ENCODE data around the gene PATE3.

PATE3 gene

GRCh38 chr11:125762445-125762844 lies 25.5 kb upstream of the PATE3 start:
- Histone ChIP-seq H2AFZ (ENCODE audit: low read length) (no peak overlapping the region), H3K9me2 (replicated peaks; ENCODE audit: low read depth, low read length) (no peaks in the 10 kb centered on the region), H3K79me2 (ENCODE audit: insufficient read depth, low read length) (no peaks in the 10 kb centered on the region), H3K4me2 (ENCODE audit: low read depth, low read length, poor library complexity, severe bottlenecking) (no peak overlapping the region), H3K27me3 (ENCODE audit: insufficient read depth, low read length, poor library complexity, severe bottlenecking) (no peaks in the 10 kb centered on the region), H3K9me3 (ENCODE audit: insufficient read depth, low read depth, low read length) (no peaks in the 10 kb centered on the region), H4K20me1 (ENCODE audit: insufficient read depth, low read length, poor library complexity, severe bottlenecking) (no peaks in the 10 kb centered on the region), H3F3A (ENCODE audit: low read depth) (no peaks in the 10 kb centered on the region), H3K36me3 (ENCODE audit: insufficient read depth, low read length) (no peaks in the 10 kb centered on the region), H3K4me3 (ENCODE audit: low read length, poor library complexity, severe bottlenecking) (no peak overlapping the region), H3K4me1 (ENCODE audit: insufficient read depth, low read length, poor library complexity, severe bottlenecking) (no peaks in the 10 kb centered on the region), H3K9ac (ENCODE audit: low read depth, low read length, poor library complexity, severe bottlenecking) (no peak overlapping the region)
- TF ChIP-seq CTCF (conservative IDR thresholded peaks at IDR 0.05; ENCODE audit: low read length) (no peak), EZH2phosphoT487 (IDR thresholded peaks at IDR 0.05; ENCODE audit: borderline replicate concordance) (no peak)

GRCh38 chr11:125763483-125763882 lies 24.4 kb upstream of the PATE3 start:
- Histone ChIP-seq H4K20me1 (ENCODE audit: insufficient read depth, low read length, poor library complexity, severe bottlenecking) (no peaks in the 10 kb centered on the region), H3K9me3 (ENCODE audit: insufficient read depth, low read depth, low read length) (no peaks in the 10 kb centered on the region), H3K27me3 (ENCODE audit: insufficient read depth, low read length, poor library complexity, severe bottlenecking) (no peaks in the 10 kb centered on the region), H3K4me3 (ENCODE audit: low read length, poor library complexity, severe bottlenecking) (no peak overlapping the region), H3K36me3 (ENCODE audit: insufficient read depth, low read length) (no peaks in the 10 kb centered on the region), H3K79me2 (ENCODE audit: insufficient read depth, low read length) (no peaks in the 10 kb centered on the region), H3K9ac (ENCODE audit: low read depth, low read length, poor library complexity, severe bottlenecking) (no peak overlapping the region), H3K4me2 (ENCODE audit: low read depth, low read length, poor library complexity, severe bottlenecking) (no peak overlapping the region), H3K4me1 (ENCODE audit: insufficient read depth, low read length, poor library complexity, severe bottlenecking) (no peaks in the 10 kb centered on the region), H2AFZ (ENCODE audit: low read length) (no peak overlapping the region), H3F3A (ENCODE audit: low read depth) (no peaks in the 10 kb centered on the region), H3K9me2 (replicated peaks; ENCODE audit: low read depth, low read length) (no peaks in the 10 kb centered on the region)
- TF ChIP-seq CTCF (conservative IDR thresholded peaks at IDR 0.05; ENCODE audit: low read length) = no peak
- no peak for TF ChIP-seq EZH2phosphoT487 (IDR thresholded peaks at IDR 0.05; ENCODE audit: borderline replicate concordance)

GRCh38 chr11:125766251-125766650 lies 21.7 kb upstream of the PATE3 start:
- Histone ChIP-seq H3K27me3 (ENCODE audit: insufficient read depth, low read length, poor library complexity, severe bottlenecking) (no peaks in the 10 kb centered on the region), H3K36me3 (ENCODE audit: insufficient read depth, low read length) (no peaks in the 10 kb centered on the region), H3K4me3 (ENCODE audit: low read length, poor library complexity, severe bottlenecking) (no peak overlapping the region), H2AFZ (ENCODE audit: low read length) (no peak overlapping the region), H3F3A (ENCODE audit: low read depth) (no peaks in the 10 kb centered on the region), H3K9me3 (ENCODE audit: insufficient read depth, low read depth, low read length) (no peaks in the 10 kb centered on the region), H3K4me2 (ENCODE audit: low read depth, low read length, poor library complexity, severe bottlenecking) (no peak overlapping the region), H4K20me1 (ENCODE audit: insufficient read depth, low read length, poor library complexity, severe bottlenecking) (no peaks in the 10 kb centered on the region), H3K9me2 (replicated peaks; ENCODE audit: low read depth, low read length) (no peaks in the 10 kb centered on the region), H3K9ac (ENCODE audit: low read depth, low read length, poor library complexity, severe bottlenecking) (no peak overlapping the region), H3K79me2 (ENCODE audit: insufficient read depth, low read length) (no peaks in the 10 kb centered on the region), H3K4me1 (ENCODE audit: insufficient read depth, low read length, poor library complexity, severe bottlenecking) (no peaks in the 10 kb centered on the region)
- TF ChIP-seq CTCF (conservative IDR thresholded peaks at IDR 0.05; ENCODE audit: low read length) (no peak), EZH2phosphoT487 (IDR thresholded peaks at IDR 0.05; ENCODE audit: borderline replicate concordance) (no peak)

Measured in Loucy (cell line).